B cell (primary cell): ENCODE measurements around the gene ECT2L.

Source experiments
- CTCF ChIP-seq: fragments of 200-600 bp; IDR thresholded peaks from one replicate; pipeline ENCODE4 v1.8.0; 2022; ENCODE audit warnings: antibody characterized with exemption, mild to moderate bottlenecking
- EZH2 ChIP-seq: IDR thresholded peaks from 2 replicates; pipeline ENCODE4 v1.6.1; 2012; ENCODE audit warnings: borderline replicate concordance, low read depth, mild to moderate bottlenecking, moderate library complexity, low read length; ENCODE audit not compliant: insufficient read depth, poor library complexity, severe bottlenecking

DNA sequence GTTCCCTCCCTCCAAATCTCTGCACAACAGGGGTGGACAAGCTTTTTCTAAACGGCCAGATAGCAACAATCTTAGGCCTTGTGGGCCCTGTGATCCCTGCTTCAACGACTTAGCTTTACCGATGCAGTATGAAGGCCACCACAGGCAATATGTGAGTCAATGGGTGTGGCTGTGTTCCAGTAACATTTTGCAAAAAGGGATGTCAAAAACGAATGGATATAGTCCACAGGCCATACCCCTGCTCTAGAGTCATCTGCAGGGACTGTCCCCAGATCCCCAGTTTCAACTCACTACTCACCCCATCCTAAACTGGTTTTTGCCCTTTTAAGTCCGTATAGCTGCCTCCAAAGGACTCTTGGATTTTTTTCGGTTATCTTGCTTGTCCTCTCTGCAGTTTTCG, 34.4 kb downstream of the ECT2L start:
- TF ChIP-seq CTCF (no peak), EZH2 (no peak)
